ENCODE measurements around the gene CATSPER1.

CATSPER1 gene

GRCh38 chr11:66026017-66026529 is at the start of gene CATSPER1:
Gene CATSPER1, minus strand, starts transcription at chr11:66026479. Its CDS starts 100 bp downstream, at chr11:66026379.
- Histone ChIP-seq H3K9me3 (ENCODE audit: control insufficient read depth in 5 of 5, low read length in 5 of 5) (no peaks in the 10 kb centered on the region), H3K27ac (ENCODE audit: low read depth, low read length) (no peak within 1 kb of the TSS), H3K36me3 (ENCODE audit: control insufficient read depth in 5 of 5, insufficient read depth in 5 of 5, low read length in 5 of 5) (no peaks in the 10 kb centered on the region), H3K9ac (ENCODE audit: low read length in 5 of 5) (no peak within 1 kb of the TSS), H3K27me3 (ENCODE audit: control insufficient read depth in 5 of 5, insufficient read depth in 4 of 5, low read length in 5 of 5) (peaks cover 0 to 5% (median 3%) of the 10 kb centered on the region in 5 donors), H3K4me3 (ENCODE audit: low read depth in 1 of 5, low read length in 5 of 5) (no peak within 1 kb of the TSS), H3K4me1 (ENCODE audit: control insufficient read depth in 5 of 5, insufficient read depth in 5 of 5, low read length in 5 of 5) (peaks cover 3 to 17% (median 9%) of the 10 kb centered on the region in 5 donors)

GRCh38 chr11:66075273-66075672 is 49.0 kb upstream of the CATSPER1 start:
- Histone ChIP-seq H3K4me1 (ENCODE audit: control insufficient read depth in 5 of 5, insufficient read depth in 5 of 5, low read length in 5 of 5) (peaks cover 4 to 28% (median 23%) of the 10 kb centered on the region in 5 donors), H3K27ac (ENCODE audit: low read depth, low read length) (no peak overlapping the region), H3K27me3 (ENCODE audit: control insufficient read depth in 5 of 5, insufficient read depth in 4 of 5, low read length in 5 of 5) (no peaks in the 10 kb centered on the region), H3K9me3 (ENCODE audit: control insufficient read depth in 5 of 5, low read length in 5 of 5) (no peaks in the 10 kb centered on the region), H3K36me3 (ENCODE audit: control insufficient read depth in 5 of 5, insufficient read depth in 5 of 5, low read length in 5 of 5) (peaks cover 0 to 17% (median 12%) of the 10 kb centered on the region in 5 donors), H3K9ac (ENCODE audit: low read length in 5 of 5) (no peak overlapping the region), H3K4me3 (ENCODE audit: low read depth in 1 of 5, low read length in 5 of 5) (no peak overlapping the region)

GRCh38 chr11:66073669-66074068 is 47.4 kb upstream of the CATSPER1 start:
- Histone ChIP-seq H3K27ac (ENCODE audit: low read depth, low read length) (no peak overlapping the region), H3K4me3 (ENCODE audit: low read depth in 1 of 5, low read length in 5 of 5) (no peak overlapping the region), H3K4me1 (ENCODE audit: control insufficient read depth in 5 of 5, insufficient read depth in 5 of 5, low read length in 5 of 5) (peaks cover 4 to 35% (median 30%) of the 10 kb centered on the region in 5 donors), H3K9ac (ENCODE audit: low read length in 5 of 5) (no peak overlapping the region), H3K36me3 (ENCODE audit: control insufficient read depth in 5 of 5, insufficient read depth in 5 of 5, low read length in 5 of 5) (peaks cover 0 to 18% (median 12%) of the 10 kb centered on the region in 5 donors), H3K27me3 (ENCODE audit: control insufficient read depth in 5 of 5, insufficient read depth in 4 of 5, low read length in 5 of 5) (no peaks in the 10 kb centered on the region), H3K9me3 (ENCODE audit: control insufficient read depth in 5 of 5, low read length in 5 of 5) (no peaks in the 10 kb centered on the region)

- Histone ChIP-seq H3K27me3 (ENCODE audit: control insufficient read depth in 5 of 5, insufficient read depth in 4 of 5, low read length in 5 of 5) (no peaks in the 10 kb centered on the region), H3K4me1 (ENCODE audit: control insufficient read depth in 5 of 5, insufficient read depth in 5 of 5, low read length in 5 of 5) (peaks cover 6 to 46% (median 40%) of the 10 kb centered on the region in 5 donors), H3K4me3 (ENCODE audit: low read depth in 1 of 5, low read length in 5 of 5) (no peak overlapping the region), H3K9me3 (ENCODE audit: control insufficient read depth in 5 of 5, low read length in 5 of 5) (no peaks in the 10 kb centered on the region), H3K27ac (ENCODE audit: low read depth, low read length) (peak overlapping the region; percentile 88), H3K36me3 (ENCODE audit: control insufficient read depth in 5 of 5, insufficient read depth in 5 of 5, low read length in 5 of 5) (peaks cover 0 to 25% (median 19%) of the 10 kb centered on the region in 5 donors), H3K9ac (ENCODE audit: low read length in 5 of 5) (no peak overlapping the region)
Measured at GRCh38 chr11:66072518-66072917, 46.2 kb upstream of the CATSPER1 start.

- H3K27me3 ChIP-seq (ENCODE audit: control insufficient read depth in 5 of 5, insufficient read depth in 4 of 5, low read length in 5 of 5), result no peaks in the 10 kb centered on the region
- peaks cover 4 to 29% (median 23%) of the 10 kb centered on the region in 5 donors for H3K36me3 ChIP-seq (ENCODE audit: control insufficient read depth in 5 of 5, insufficient read depth in 5 of 5, low read length in 5 of 5)
- H3K4me3 ChIP-seq (ENCODE audit: low read depth in 1 of 5, low read length in 5 of 5), result peak overlapping the region in 2 of 5 donors; percentile 71 to 77
- H3K27ac ChIP-seq (ENCODE audit: low read depth, low read length), result peak overlapping the region; percentile 88
- no peaks in the 10 kb centered on the region for H3K9me3 ChIP-seq (ENCODE audit: control insufficient read depth in 5 of 5, low read length in 5 of 5)
- H3K9ac ChIP-seq (ENCODE audit: low read length in 5 of 5), result peak overlapping the region in 3 of 5 donors; percentile 78 to 95 (median 83)
- H3K4me1 ChIP-seq (ENCODE audit: control insufficient read depth in 5 of 5, insufficient read depth in 5 of 5, low read length in 5 of 5), result peaks cover 6 to 47% (median 40%) of the 10 kb centered on the region in 5 donors
Measured at GRCh38 chr11:66072081-66072480, 45.8 kb upstream of the CATSPER1 start.

GRCh38 chr11:66071381-66071801 is 45.1 kb upstream of the CATSPER1 start:
- Histone ChIP-seq H3K27ac (ENCODE audit: low read depth, low read length) (peak overlapping the region; percentile 88), H3K9me3 (ENCODE audit: control insufficient read depth in 5 of 5, low read length in 5 of 5) (no peaks in the 10 kb centered on the region), H3K4me3 (ENCODE audit: low read depth in 1 of 5, low read length in 5 of 5) (peak overlapping the region; percentile 65 to 77 (median 73)), H3K36me3 (ENCODE audit: control insufficient read depth in 5 of 5, insufficient read depth in 5 of 5, low read length in 5 of 5) (peaks cover 11 to 36% (median 27%) of the 10 kb centered on the region in 5 donors), H3K27me3 (ENCODE audit: control insufficient read depth in 5 of 5, insufficient read depth in 4 of 5, low read length in 5 of 5) (no peaks in the 10 kb centered on the region), H3K9ac (ENCODE audit: low read length in 5 of 5) (peak overlapping the region; percentile 78 to 95 (median 83)), H3K4me1 (ENCODE audit: control insufficient read depth in 5 of 5, insufficient read depth in 5 of 5, low read length in 5 of 5) (peaks cover 6 to 52% (median 36%) of the 10 kb centered on the region in 5 donors)

- Histone ChIP-seq H3K9me3 (ENCODE audit: control insufficient read depth in 5 of 5, low read length in 5 of 5) (no peaks in the 10 kb centered on the region), H3K36me3 (ENCODE audit: control insufficient read depth in 5 of 5, insufficient read depth in 5 of 5, low read length in 5 of 5) (peaks cover 12 to 42% (median 32%) of the 10 kb centered on the region in 5 donors)
Measured at GRCh38 chr11:66070604-66071380, 44.5 kb upstream of the CATSPER1 start.

GRCh38 chr11:66069715-66070603 is 43.7 kb upstream of the CATSPER1 start, which contains the start of gene PACS1:
Gene PACS1, plus strand, starts transcription at chr11:66070272. Its CDS starts 215 bp downstream, at chr11:66070487.
- no peaks in the 10 kb centered on the region for H3K9me3 ChIP-seq (ENCODE audit: control insufficient read depth in 5 of 5, low read length in 5 of 5)
- H3K36me3 ChIP-seq (ENCODE audit: control insufficient read depth in 5 of 5, insufficient read depth in 5 of 5, low read length in 5 of 5), result peaks cover 18 to 48% (median 36%) of the 10 kb centered on the region in 5 donors
- H3K27ac ChIP-seq (ENCODE audit: low read depth, low read length), result peak within 1 kb of the TSS; percentile 99
- peak within 1 kb of the TSS; percentile 79 to 95 (median 84) for H3K9ac ChIP-seq (ENCODE audit: low read length in 5 of 5)
- H3K4me1 ChIP-seq (ENCODE audit: control insufficient read depth in 5 of 5, insufficient read depth in 5 of 5, low read length in 5 of 5), result peaks cover 6 to 54% (median 36%) of the 10 kb centered on the region in 5 donors
- H3K4me3 ChIP-seq (ENCODE audit: low read depth in 1 of 5, low read length in 5 of 5), result peak within 1 kb of the TSS; percentile 71 to 77 (median 73)
- H3K27me3 ChIP-seq (ENCODE audit: control insufficient read depth in 5 of 5, insufficient read depth in 4 of 5, low read length in 5 of 5), result no peaks in the 10 kb centered on the region

More at GRCh38 chr11:66070604-66071380, 44.5 kb upstream of the CATSPER1 start:
- Histone ChIP-seq H3K9ac (ENCODE audit: low read length in 5 of 5) (peak overlapping the region; percentile 78 to 95 (median 83)), H3K27me3 (ENCODE audit: control insufficient read depth in 5 of 5, insufficient read depth in 4 of 5, low read length in 5 of 5) (no peaks in the 10 kb centered on the region), H3K4me3 (ENCODE audit: low read depth in 1 of 5, low read length in 5 of 5) (peak overlapping the region; percentile 65 to 77 (median 73)), H3K27ac (ENCODE audit: low read depth, low read length) (peak overlapping the region; percentile 88), H3K4me1 (ENCODE audit: control insufficient read depth in 5 of 5, insufficient read depth in 5 of 5, low read length in 5 of 5) (peaks cover 6 to 54% (median 36%) of the 10 kb centered on the region in 5 donors)

GRCh38 chr11:66068923-66069714 is 42.8 kb upstream of the CATSPER1 start:
- Histone ChIP-seq H3K4me1 (ENCODE audit: control insufficient read depth in 5 of 5, insufficient read depth in 5 of 5, low read length in 5 of 5) (peaks cover 6 to 54% (median 36%) of the 10 kb centered on the region in 5 donors), H3K36me3 (ENCODE audit: control insufficient read depth in 5 of 5, insufficient read depth in 5 of 5, low read length in 5 of 5) (peaks cover 22 to 51% (median 41%) of the 10 kb centered on the region in 5 donors), H3K9me3 (ENCODE audit: control insufficient read depth in 5 of 5, low read length in 5 of 5) (no peaks in the 10 kb centered on the region), H3K9ac (ENCODE audit: low read length in 5 of 5) (peak overlapping the region; percentile 16 to 88 (median 79)), H3K27ac (ENCODE audit: low read depth, low read length) (peak overlapping the region; percentile 99), H3K4me3 (ENCODE audit: low read depth in 1 of 5, low read length in 5 of 5) (peak overlapping the region; percentile 42 to 77 (median 73)), H3K27me3 (ENCODE audit: control insufficient read depth in 5 of 5, insufficient read depth in 4 of 5, low read length in 5 of 5) (no peaks in the 10 kb centered on the region)
